GM21515 (cell line): ENCODE measurements around the gene ACTR1B.
"Not testable (repeated sequence)": the region's sequence is repeated elsewhere in the genome, so short reads cannot be mapped to it uniquely, and the experiment has no call there.

ENCODE experiments used
- ATAC-seq: cut with Tn5 transposase; IDR thresholded peaks from one replicate; pipeline ENCODE4 v1.9.1; 2021; ENCODE audit not compliant: unreplicated experiment

The ACTR1B gene

DNA sequence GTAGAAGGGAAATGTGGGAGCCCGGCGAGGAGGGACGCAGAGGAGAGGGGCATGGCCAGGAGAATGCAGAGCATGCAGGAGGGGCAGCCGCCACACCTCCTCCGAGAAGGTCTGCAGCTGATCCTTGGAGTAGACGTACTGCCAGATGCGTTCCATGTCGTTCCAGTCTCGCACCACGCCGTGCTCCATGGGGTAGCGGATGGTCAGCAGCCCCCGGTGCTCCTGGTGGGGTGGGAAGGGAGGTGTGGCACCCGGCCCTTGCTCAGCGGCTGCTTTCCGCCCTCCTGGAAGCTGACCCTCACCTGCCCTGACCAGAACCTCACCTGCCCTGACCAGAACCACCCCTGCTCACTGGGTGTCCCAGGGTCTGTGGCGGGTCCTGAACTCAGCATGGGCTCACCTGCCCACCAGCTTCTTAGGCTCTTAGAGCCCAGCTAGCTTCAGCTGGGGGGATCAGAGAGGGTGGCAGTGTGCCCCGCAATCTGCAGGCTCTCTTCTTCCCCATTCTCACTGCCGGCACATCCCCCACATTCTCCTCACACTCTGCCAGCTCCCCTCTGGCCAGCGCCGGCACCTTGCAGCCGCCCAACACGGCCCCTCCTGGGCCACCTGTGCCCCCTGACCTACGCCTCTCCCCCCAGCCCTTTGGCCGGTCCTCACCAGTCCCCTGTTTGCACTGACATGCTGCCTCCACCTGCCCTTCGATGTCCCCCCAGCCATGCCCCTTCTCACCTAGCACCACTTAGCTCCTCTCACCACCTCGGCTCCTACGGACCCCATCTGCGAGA lies 4.4 kb downstream of the ACTR1B start:
- ATAC-seq, result no peak

DNA sequence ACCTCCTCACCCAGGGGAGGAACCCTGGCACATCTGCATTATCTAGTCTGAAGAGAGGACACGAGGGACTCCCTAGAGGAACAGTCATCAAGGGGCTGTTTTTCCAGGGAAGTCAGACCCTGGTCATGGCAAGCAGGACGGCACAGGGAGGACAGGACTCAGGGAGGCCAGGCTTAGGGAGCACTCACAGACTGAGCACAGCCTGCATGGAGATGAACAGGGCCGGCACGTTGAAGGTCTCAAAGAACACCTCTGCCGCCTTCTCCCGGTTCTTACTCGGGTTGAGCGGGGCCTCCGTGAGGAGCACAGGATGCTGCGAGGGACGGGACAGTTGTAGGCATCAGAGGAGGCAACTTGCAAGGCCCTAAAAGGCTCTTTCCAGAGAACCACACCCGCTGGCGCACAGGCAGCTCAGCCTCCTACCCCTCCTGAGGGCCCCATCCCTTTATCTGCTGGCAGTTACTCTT lies 5.1 kb downstream of the ACTR1B start:
- ATAC-seq, result no peak

DNA sequence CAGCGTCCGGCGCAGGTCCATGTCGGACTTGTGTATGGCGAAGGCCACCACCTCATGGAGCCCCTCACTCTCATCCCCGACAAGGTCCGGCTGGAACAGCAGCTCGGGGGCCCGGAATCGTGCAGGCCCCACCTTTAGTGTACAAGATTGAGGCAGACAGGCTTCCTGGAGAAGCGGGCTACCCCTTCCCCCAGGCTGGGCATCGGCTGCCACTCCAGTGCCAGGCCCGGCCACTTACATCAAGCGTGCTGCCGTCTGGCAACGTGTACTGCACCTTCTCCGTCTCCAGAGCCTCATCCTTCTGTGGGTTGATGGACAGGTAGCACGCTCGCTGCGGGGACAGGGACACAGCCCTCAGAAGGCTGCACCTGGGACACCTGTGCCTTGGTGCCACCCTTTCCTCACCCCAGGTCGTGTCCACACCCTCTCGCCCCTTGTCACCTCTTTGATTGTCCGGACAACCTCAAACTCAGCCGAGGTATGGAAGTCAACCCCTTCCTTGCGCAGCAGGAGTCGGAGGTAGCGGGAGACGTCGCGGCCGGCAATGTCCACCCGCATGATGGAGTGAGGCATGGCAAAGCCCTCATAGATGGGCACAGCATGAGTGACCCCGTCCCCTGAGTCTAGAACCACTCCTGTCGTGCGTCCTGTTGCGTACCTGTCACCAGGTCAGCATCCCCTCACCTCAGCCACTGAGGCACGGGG lies 5.7 kb downstream of the ACTR1B start:
- ATAC-seq, result no peak

DNA sequence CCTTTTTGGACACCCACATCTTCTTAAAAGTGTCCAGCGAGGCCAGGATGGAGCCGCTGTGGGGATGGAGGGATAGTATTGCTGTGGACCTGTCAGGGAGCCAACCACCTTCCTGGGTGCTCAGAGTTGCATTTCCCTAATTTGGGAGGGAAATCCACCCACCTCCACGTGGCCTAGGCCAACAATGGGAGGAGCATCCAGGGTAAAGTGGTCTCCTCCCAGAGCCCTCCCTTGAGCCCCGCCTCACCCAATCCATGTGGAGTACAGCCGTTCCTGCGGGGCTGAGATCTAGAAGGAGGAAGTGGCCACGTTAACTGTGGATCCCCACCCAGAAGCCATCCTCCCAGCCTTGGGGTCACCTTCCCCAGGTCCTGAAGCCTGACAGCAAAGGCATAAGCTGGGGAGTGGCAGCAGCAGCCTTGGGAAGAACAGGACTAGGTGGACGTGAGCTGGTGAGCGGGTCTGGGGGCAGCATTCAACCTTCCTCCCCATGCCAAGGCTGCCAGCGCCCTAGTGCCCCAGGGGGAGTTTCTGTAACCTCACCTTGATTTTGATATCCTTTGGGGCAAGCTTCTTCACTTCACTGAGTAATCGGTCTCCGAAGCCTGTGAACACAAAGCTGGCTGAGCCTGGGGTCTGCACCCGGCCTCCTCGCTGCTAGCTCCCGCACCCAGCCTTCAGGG lies 6.8 kb downstream of the ACTR1B start:
- ATAC-seq, result no peak

DNA sequence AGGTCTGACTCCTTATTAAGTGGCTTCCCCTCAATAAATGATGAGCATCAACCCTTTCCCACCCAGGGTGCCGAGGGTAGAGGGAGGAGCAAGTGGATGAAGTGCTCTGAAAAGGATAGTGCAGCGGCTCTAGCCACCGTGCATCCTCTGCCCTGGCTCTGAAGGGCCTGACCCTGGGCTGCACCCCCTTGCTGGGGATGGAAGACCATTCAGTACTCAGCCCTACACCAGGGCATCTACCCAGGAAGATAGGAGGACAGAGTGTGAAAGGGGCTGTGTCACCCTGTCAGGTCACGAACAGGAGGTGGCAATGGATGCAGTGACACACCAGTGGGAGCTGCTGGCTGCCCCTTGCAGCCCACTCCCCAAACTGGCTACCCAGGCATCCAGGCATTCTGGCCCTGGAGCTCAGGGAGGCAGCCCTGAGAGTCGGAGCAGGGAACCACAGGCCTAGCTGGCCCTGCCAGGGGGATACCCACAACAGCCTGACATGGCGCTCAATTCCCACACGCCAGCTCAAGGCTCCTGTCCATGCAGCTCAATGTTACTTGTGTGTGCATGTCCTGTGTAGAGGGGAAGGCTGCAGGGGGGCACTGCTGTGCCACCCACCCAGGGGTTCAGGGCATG lies 7.6 kb downstream of the ACTR1B start:
- ATAC-seq, result no peak

DNA sequence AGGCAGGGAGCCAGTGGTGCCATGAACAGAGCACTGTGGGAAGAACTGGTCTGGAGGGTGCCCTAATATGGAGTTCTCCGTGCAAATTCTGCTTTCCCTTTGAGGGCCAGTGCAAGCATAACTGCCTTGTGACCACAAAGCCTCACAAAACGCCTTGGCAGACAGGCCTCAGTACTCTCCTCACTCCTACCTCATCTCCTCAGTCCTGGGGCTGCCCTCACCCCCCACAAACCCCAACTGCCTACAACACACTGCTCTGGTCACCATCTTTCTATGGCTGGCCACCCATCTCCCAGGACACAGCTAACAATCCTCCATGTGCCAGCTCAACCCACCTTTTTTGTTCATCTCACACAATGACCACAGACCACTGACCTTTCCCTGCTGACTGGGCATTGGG lies 9.1 kb downstream of the ACTR1B start:
- no peak for ATAC-seq

DNA sequence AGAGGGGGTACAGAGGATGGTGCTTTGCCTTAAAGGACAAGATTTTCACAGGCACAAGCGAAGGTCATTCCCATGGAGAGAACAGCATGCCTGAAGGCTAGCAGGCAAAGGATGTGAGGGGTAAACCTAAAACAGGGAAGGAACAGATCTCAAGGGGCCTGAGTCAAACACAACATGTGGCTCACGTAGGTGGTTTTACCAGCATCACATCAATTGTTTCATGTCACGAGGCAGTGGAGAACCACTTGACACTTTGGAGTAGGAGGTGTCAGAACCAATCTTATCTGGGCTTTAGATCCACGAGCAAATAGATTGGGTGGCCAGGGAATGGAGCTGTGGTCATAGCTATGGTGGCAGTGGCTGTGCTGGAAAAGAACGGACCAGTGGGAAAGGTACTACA lies 9.5 kb downstream of the ACTR1B start:
- ATAC-seq, result no peak

DNA sequence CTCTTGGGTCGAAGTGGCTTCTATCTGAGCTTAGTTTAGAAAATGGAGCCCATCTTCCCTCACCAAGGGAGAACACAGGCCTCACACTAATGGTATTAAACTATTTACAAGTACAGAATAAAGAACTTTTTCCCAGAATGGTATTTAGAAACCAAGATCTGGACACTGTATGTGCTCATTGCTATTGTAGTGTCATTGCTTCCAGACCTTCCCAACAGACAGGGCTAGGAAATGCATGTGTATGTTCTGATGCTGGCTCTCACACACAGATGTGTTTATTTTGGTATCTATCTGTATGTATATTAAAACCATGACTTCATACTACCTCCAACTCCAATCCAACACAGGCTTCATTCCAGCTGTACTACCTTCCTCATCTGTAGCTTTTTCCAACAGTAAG lies 10.0 kb downstream of the ACTR1B start:
- ATAC-seq, result no peak

DNA sequence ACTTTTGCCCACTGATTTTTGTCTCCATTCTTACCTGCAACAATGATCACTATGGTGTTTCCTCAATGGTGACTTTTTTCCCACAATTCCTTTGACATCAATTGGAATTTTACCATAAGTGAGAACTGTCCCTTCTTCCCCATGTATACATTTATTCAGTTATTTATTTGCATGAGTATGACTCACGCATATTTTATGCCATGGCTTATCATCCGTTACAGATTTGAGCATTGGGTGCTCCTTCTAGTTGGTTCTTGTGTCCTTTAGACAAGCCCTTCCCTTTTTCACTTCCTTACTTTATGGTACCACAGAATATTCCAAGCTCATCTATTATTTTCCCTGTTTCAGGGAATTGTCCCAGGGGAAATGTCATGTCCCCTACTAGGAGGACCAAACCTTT lies 10.4 kb downstream of the ACTR1B start:
- ATAC-seq, result no peak

DNA sequence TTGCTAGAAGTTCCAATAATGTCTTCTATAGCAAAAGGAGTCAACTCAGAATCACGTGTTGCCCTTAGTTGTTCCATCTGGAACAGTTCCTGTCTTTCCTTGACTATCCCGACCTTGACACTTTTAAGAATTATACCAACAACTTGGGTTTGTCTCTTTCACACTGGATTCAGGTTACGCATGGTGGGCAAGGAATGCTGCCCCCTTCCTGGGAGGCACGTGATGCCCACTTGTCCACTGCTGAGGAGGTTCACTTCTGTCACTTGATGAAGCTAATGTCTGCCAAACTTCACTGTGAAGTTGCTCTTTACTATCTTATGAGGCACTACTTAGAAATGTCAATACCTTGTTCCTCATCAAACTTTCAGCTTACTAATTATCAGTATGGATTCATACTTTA lies 12.7 kb downstream of the ACTR1B start:
- no peak for ATAC-seq

DNA sequence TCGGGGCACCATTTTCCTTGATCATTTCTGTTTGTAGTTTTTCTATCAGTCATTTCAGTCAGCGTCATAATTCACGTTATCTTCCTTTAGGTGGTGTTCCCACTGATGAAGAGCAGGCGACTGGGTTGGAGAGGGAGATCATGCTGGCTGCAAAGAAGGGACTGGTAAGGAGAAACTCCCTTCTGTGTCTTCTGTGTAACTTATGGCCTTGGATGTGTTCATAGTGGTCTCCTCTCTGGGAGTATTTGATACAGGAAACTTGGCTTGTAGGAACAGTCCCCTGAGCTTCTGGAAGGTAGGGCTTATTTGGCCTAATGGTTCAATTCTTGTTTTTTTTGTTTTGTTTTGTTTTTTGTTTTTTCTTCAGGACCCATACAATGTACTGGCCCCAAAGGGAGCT lies 16.9 kb downstream of the ACTR1B start:
- no peak for ATAC-seq

DNA sequence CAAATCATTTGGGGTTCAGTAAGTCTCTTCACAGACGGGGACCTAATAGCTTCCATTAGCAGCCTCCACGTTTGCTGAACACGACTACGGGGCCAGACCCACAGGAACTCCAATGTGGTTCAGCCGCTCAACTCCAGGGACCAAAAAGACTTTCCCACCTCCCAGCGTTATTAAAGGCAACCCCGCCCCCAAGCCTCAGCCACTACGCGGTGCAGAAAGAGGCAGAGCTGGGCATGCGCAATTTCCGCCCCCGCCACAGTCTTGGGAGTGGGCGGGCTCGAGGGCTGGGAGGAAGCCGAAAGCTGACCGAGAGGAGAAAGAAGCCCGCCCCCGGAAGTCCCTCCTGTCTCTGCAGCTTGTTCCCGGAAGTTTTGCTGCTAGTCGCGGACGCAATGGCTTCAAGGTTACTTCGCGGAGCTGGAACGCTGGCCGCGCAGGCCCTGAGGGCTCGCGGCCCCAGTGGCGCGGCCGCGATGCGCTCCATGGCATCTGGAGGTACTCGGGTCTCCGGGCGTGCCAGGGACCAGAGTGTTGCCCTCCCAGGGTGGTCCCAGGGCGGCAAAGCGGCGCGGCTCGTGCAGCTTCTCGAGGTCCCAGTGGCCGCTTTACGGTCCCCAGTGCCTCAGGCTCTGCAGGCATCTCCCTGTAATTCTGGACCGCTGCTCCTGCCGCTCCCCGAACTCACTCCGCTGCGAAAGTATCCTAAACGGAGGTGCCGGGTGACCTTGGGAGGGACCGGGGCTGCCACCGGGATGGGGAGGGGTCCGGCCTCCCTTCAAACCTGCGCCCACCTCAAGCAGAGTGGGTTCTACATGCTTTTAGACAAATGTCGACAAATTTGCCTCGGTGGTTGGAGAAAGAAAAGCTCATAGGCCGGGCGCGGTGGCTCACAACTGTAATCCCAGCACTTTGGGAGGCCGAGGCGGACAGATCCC lies 17.9 kb downstream of the ACTR1B start, which contains the start of gene COX5B:
COX5B (plus strand) TSS at position 368 of the 935 bp plus-strand sequence; CDS start at position 393, 25 bp downstream.
- peak; percentile 90 for ATAC-seq

DNA sequence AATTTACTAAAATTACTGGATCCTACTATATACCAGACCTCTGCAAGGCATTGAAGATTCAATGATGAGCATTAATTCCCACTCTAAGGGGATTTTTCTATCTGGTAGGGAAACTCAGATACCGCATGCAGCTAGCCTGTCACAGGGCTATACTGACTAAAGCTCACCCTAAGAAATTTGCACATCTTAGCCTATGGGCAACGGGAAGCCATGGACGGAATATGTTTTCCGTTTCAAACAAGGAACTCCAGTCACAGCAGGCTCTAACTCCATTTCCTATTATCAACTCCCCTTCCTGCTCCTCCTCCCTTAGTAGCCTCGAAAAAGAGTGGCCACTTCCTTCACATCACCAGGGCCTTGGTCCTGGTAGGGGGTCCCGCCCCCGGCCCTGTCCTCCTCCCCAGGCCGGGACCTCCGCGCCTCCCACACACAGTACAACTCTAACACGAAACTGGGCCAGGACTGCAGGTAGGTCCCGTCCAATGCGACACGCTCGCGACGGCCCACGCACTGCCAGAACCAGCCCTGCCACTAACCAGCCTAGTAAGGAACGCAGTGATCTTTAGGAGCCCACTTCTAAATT lies 18.6 kb downstream of the ACTR1B start:
- ATAC-seq, result peak; percentile 36

DNA sequence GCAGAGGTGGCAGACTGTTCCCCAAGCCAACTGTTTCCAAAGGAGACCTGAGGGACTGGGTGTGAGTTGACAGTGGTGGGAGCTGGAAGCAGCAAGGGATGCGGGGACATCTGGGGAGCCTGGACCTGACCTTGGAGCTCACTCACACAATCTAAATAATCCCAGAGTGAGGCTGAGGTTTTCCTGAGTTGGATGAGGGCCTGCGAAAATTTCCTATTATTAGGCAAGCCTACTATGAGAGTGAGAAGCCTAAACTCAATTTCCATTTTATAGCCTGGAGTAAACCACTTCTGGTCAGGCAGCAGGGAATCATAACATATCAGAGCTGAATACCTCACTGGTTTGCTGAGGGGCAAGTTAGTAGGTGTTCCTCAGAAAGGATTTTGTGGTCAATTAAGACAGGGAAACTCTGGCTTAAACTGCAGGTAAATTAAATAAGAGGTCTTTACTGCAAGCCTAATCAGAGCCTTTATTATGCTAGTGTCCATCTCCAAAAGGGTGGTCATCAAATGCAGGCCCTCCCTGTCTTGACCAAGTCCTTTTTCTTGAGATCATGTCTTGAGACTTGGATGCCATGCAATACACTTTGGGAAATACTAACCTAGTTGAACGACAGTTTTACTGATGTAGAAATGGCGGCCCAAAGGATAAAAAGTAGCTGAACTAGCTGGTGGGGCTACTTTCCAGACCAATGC lies 19.7 kb downstream of the ACTR1B start:
- no peak for ATAC-seq

DNA sequence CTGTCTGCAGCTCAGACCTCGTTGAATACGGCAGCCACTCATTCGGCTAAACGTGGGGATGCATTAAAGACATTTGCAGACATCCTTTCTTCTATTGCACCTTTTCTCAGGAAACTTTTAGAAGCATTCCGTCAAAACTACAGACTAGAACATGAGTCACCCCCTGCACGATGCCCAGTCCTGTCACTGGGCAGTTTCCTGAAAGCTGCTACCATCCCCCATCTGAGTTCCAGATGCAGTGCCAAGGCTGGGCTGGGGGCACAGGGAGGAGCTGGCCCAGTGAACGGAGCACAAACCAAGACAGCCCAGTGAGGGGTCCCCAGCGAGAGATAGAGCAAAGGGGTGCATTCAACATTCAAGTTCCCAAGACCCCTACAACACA lies 37.8 kb downstream of the ACTR1B start:
- not testable (repeated sequence) for ATAC-seq

DNA sequence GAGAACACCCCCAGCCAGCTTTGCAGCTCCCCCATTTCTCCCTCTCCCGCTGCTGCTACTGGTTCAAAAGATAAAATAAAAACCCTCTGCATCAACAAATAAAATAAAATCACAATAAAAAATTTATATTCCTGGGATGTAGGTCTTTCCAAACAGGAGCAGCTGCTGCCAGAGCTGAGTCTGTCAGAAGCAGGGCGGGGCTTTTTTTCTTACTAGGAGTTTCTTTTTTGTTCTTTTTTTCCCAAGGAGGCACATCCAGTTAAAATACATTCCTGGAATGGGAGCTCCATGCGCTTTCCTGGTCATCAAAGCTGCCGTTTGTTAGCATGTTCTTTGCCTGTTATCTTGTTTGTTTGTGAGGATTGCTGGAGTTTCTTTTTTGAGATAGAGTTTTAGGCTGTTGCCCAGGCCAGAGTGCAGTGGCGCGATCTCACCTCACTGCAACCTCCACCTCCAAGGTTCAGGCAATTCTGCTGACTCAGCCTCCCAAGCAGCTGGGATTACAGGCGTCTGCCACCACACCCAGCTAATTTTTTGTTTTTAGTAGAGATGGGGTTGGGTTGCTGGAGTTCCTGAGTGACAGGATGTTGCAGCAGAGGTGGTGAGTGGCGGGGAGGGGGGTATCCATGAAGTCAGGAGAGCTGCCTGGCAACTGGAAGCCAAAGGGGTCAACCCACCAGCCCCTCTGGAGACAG lies 38.3 kb downstream of the ACTR1B start:
- ATAC-seq, result not testable (repeated sequence)

DNA sequence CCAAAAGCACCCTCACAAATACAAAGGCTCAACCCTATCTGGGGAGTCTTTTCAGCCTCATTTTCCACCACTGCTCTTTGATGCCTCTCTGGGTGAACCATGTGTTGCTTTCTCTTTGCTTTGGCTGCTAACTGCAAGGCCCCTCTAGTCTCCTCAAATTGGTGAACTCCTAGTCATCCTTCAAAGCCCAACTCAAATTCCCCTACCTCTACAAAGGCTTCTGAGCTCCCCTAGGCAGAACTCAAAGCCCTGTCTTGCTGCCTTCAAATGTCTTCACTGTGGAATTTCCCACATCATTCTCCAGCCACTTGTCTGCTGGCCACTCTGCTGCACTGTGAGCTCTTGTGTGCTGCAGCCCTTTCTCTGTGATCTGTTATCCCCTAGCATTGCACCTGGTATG lies 40.9 kb downstream of the ACTR1B start:
- not testable (repeated sequence) for ATAC-seq

DNA sequence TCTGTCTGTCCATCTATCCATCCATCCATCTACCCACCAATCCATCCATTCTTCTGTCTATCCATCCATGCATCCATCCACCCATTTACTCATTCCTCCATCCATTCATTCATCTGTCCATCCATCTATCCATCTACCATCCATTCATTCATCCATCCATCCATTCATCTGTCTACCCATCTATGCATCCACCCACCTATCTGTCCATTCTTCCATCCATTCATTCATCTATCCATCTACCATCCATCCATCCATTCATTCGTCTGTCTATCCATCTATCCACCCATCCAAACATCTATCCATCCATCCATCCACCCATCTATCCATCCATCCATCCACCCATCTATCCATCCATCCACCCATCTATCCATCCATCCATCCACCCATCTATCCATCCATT lies 43.4 kb downstream of the ACTR1B start:
- ATAC-seq, result not testable (repeated sequence)
